Measurements from ENCODE around the gene SEZ6L2.
A peak's percentile ranks its signal among the peaks of the same experiment; 100 is the strongest.

Gene SEZ6L2

DNA sequence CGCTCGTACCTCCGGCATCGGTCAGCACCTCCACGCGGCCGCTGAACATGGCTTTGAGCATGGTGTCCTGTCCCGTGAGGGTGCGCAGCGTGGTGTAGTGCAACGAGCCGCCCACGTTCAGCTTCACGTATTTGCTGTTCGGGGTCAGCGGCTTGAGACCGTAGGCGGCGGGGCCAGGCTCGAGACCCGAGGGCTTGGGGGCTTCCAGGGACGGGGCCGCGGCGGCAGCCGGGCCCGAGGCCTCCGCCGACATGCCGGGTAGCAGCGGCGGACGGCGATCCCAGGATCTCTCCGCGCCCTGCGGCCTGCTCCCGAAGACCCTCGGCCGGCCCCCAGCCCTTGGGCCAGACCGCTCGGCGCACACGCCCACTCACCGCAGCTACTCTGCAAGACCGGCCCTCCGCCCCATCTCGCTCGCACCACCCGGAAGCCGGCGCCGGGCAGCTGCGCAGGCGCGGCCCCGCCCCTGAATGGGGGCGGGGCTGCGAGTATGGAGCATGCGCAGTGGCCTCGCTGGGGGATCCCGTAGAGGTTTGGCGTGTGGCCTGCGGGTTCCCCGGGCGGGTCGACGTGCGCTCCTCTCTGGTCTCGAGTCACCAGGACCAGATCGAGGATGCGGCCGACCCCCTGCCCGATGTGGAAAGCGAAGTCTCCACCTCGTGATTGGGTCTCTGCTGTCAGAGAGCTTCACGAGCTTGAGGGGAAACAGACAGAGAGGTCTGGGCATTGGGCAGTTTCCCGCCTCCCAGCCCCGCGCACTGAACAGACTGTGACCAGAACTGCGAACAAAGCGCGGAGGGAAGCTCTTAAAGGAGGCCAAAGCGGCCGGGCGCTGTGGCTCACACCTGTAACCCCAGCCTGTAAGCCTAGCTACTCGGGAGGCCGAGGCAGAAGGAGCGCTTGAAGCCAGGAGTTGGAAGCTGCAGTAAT, 26.7 kb upstream of the SEZ6L2 start, which contains the start of gene KCTD13:
Gene KCTD13, minus strand, starts transcription at position 446 of the 930 bp plus-strand sequence. Its CDS starts 193 bp downstream, at position 253.
- peak within 1 kb of the TSS; percentile 83 for H3K27ac ChIP-seq
- TF ChIP-seq ZFX (IDR thresholded peaks at IDR 0.05; ENCODE audit: borderline replicate concordance), result no peak
- TF ChIP-seq, protein P1, sequence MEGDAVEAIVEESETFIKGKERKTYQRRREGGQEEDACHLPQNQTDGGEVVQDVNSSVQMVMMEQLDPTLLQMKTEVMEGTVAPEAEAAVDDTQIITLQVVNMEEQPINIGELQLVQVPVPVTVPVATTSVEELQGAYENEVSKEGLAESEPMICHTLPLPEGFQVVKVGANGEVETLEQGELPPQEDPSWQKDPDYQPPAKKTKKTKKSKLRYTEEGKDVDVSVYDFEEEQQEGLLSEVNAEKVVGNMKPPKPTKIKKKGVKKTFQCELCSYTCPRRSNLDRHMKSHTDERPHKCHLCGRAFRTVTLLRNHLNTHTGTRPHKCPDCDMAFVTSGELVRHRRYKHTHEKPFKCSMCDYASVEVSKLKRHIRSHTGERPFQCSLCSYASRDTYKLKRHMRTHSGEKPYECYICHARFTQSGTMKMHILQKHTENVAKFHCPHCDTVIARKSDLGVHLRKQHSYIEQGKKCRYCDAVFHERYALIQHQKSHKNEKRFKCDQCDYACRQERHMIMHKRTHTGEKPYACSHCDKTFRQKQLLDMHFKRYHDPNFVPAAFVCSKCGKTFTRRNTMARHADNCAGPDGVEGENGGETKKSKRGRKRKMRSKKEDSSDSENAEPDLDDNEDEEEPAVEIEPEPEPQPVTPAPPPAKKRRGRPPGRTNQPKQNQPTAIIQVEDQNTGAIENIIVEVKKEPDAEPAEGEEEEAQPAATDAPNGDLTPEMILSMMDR (IDR thresholded peaks at IDR 0.05), result no peak

DNA sequence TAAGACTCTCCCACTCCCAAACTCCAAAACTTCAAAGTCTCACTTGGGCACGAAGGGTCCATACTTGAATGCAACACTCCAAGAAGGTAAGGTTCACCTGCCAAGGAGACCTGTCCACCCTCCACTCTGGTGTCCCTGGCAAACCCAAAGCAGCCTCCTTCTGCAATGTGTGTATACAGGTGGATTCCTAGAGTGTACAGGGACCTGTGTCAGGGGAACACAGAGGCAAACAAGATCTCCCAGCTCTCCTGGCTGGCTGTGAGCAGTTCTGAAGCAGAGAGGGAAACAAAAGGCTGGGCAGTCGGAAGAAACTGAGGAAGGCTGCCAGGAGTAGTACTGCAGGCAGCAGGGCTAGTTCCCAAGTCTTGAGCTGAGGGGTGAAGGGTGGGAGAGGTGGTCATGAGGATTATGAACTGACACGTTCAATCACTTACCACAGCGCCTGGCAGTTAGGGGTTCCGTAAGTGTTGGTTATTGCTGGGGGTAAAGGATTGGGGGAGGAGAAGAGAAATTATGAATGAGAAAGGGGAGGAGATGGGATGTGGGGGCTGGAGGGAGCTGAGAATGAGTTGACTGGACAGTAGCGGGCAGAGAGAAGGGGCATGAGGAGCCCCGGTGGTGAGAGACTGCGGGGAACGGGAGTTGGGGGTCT, 25.9 kb upstream of the SEZ6L2 start:
- TF ChIP-seq, protein P1 (IDR thresholded peaks at IDR 0.05), result no peak
- no peak for TF ChIP-seq ZFX (IDR thresholded peaks at IDR 0.05; ENCODE audit: borderline replicate concordance)
- peak overlapping the region; percentile 83 for H3K27ac ChIP-seq

DNA sequence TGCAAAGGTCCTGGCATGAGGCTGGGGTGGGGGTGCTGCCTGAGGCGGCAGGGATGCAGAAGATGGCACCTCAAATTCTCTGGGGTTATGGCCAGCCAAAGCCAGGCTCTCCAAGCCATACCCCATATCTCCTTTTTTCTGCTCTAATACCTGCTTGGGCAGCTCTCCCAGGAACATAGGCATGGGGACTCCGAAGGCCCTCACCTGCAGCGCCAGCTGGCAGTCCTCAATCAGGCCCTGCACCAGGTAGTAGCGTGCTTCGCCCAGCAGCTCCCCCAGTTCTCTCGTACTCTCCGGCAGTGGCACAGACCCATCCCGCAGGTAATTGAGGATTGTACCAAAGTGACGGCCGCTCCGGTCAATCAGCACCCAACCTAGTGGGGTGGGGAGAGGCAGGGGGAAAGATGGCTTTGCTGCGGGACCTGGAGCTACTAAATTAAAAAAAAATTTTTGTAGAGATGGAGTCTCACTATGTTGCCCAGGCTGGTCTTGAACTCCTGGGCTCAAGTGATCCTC, 23.7 kb upstream of the SEZ6L2 start:
- TF ChIP-seq ZFX (IDR thresholded peaks at IDR 0.05; ENCODE audit: borderline replicate concordance), result no peak
- TF ChIP-seq, protein P1 (IDR thresholded peaks at IDR 0.05), result no peak
- H3K27ac ChIP-seq, result no peak overlapping the region

DNA sequence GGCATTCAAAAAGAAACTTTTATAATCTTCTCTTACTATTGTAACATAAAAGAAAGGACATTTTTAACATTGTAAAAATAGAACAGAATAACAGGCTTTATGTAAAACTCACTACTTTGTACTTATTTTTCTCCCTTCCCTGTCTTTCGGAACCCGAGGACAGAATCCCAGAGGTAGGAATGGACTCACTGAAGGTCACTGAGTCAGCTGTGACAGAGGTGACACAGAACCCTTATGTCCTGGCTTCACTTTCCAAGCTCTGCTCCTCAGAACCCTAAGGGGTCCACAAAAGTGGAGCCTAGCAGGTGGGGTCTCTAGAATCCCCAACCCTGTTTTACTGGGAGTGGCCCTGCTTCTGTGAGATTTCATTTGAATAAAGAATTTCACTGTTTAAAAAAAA, 23.0 kb upstream of the SEZ6L2 start:
- H3K27ac ChIP-seq, result no peak overlapping the region
- TF ChIP-seq, protein P1 (IDR thresholded peaks at IDR 0.05), result no peak
- TF ChIP-seq ZFX (IDR thresholded peaks at IDR 0.05; ENCODE audit: borderline replicate concordance), result no peak

DNA sequence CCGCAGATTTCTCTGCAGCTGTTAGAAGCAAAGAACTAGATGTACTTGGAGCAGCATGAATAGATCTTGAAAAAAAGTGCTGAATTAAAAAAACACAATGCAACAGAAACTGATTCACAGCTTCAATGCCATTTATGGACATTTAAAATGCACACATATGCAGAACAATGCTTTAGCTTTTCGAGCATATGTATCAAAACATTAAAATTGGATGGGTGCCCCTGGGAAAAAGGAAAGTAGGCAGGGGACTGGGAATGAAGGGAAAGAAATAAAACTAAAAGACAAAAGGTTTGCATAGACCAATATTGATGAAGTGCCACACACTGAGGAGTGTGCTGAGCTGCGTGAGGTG, 21.7 kb upstream of the SEZ6L2 start:
- H3K27ac ChIP-seq, result 0 out of 2 replicates have a peak overlapping the region, but pooled peaks have one; percentile 9
- TF ChIP-seq, protein P1 (IDR thresholded peaks at IDR 0.05), result no peak
- no peak for TF ChIP-seq ZFX (IDR thresholded peaks at IDR 0.05; ENCODE audit: borderline replicate concordance)

DNA sequence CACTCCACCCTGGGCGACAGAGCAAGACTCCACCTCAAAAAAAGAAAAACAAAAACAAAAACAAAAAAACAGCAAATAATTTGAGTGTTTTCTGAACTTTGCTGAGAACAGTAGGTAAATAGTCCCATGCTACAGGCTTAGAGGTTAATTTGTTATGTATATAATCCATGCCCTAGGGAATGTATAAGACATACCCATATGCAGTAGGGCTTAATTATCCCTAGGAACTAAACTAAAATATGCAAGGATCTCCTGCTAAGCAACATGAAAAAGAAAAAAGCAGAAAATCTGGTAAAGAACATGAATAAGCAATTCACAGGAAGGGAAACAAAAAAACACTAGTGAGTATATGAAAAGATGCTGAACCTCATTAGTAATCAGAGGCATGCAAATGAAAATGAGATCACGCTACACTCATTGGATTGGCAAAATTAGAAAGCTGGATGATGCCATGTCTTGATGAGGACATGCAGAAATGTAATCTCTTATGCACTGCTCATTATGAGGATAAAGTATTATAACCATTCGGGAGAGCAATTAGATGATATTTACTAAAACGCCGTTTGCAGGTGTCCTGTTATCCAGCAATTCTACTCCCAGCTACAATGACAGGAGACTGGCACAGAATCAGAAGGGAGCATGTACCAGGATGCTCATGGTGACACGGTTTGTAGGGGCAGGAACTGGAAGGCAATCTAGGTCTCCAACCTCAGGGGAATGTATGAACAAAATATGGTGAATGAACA, 21.1 kb upstream of the SEZ6L2 start:
- TF ChIP-seq, protein P1 (IDR thresholded peaks at IDR 0.05), result no peak
- TF ChIP-seq ZFX (IDR thresholded peaks at IDR 0.05; ENCODE audit: borderline replicate concordance), result no peak
- H3K27ac ChIP-seq, result 0 out of 2 replicates have a peak overlapping the region, but pooled peaks have one; percentile 9
